OCI-LY7 (cell line): ENCODE data around the gene TPSG1. TPM values are rescaled to one million over a fixed set of nuclear protein-coding genes. Genes with fewer than 3 reads are reported as not detected.

Experiments
- BruUV-seq: library from RNA; stranded (reverse); fragments of 400-500 nt; replicated peaks from 2 replicates; lab custom pipeline; 2021; lab: Mats Ljungman, UMichigan
- CTCF ChIA-PET: fragments of 300-600 bp; sonication (Branson Sonifier 250); formaldehyde crosslinking; loops from one replicate; lab custom pipeline; 2022; ENCODE audit warnings: antibody characterized with exemption; ENCODE audit not compliant: unreplicated experiment; lab: Charles Lee
- POLR2A ChIA-PET: fragments of 300-600 bp; sonication (Branson Sonifier 250); formaldehyde crosslinking; loops from one replicate; lab custom pipeline; 2022; ENCODE audit warnings: antibody characterized with exemption; lab: Charles Lee
- DNase-seq: peaks from one replicate; pipeline ENCODE4 v3.0.0-alpha.2; 2015; ENCODE audit warnings: low spot score
- H2AFZ ChIP-seq: fragments of 200-600 bp; sonication (generic), shearing (Covaris generic); 2 replicates; pipeline ENCODE4 v1.6.1; 2014; ENCODE audit warnings: mild to moderate bottlenecking, antibody characterized with exemption, low read length, moderate library complexity
- H3K27ac ChIP-seq: fragments of 200-600 bp; sonication (generic); 2 replicates; pipeline ENCODE4 v1.5.1; 2014; ENCODE audit warnings: mixed run types, low read depth, mild to moderate bottlenecking, moderate library complexity, low read length, inconsistent platforms; ENCODE audit not compliant: poor library complexity, severe bottlenecking
- H3K36me3 ChIP-seq: fragments of 200-600 bp; sonication (generic); 2 replicates; pipeline ENCODE4 v1.6.1; 2014; ENCODE audit warnings: mild to moderate bottlenecking, antibody characterized with exemption, low read length, moderate library complexity, mixed read lengths; ENCODE audit not compliant: insufficient read depth
- H3K4me1 ChIP-seq: fragments of 200-600 bp; sonication (generic); 2 replicates; pipeline ENCODE4 v1.5.1; 2014; ENCODE audit warnings: mild to moderate bottlenecking, low read length; ENCODE audit not compliant: insufficient read depth, poor library complexity, severe bottlenecking
- H3K4me2 ChIP-seq: fragments of 200-600 bp; sonication (generic); 2 replicates; pipeline ENCODE4 v1.6.1; 2014; ENCODE audit warnings: mild to moderate bottlenecking, low read length
- H3K4me3 ChIP-seq: fragments of 200-600 bp; sonication (generic); 2 replicates; pipeline ENCODE4 v1.5.1; 2014; ENCODE audit warnings: mild to moderate bottlenecking, low read depth, low read length; ENCODE audit not compliant: poor library complexity, severe bottlenecking
- H3K79me2 ChIP-seq: fragments of 200-600 bp; sonication (generic); 2 replicates; pipeline ENCODE4 v1.6.1; 2016; ENCODE audit warnings: low read depth, mild to moderate bottlenecking, low read length, moderate library complexity, mixed read lengths; ENCODE audit not compliant: insufficient read depth
- H3K9me2 ChIP-seq: fragments of 200-600 bp; sonication (generic); 2 replicates; pipeline ENCODE4 v1.6.1; 2016; ENCODE audit warnings: mild to moderate bottlenecking, low read length, mixed read lengths; ENCODE audit not compliant: insufficient read depth
- H3K9me3 ChIP-seq: fragments of 200-600 bp; sonication (generic); 2 replicates; pipeline ENCODE4 v1.6.1; 2014; ENCODE audit warnings: mild to moderate bottlenecking, mixed run types, low read length, mixed read lengths
- H4K20me1 ChIP-seq: fragments of 200-600 bp; sonication (generic); 2 replicates; pipeline ENCODE4 v1.6.1; 2014; ENCODE audit warnings: mild to moderate bottlenecking, antibody characterized with exemption, low read length, moderate library complexity, mixed read lengths; ENCODE audit not compliant: insufficient read depth
- CTCF ChIP-seq: fragments of 200-600 bp; sonication (generic); conservative IDR thresholded peaks from 2 replicates; pipeline ENCODE4 v1.5.1; 2014; ENCODE audit warnings: mild to moderate bottlenecking, antibody characterized with exemption, low read length, moderate library complexity, mixed read lengths
- EZH2phosphoT487 ChIP-seq: fragments of 200-600 bp; sonication (generic); IDR thresholded peaks from 2 replicates; pipeline ENCODE4 v1.6.1; 2018; ENCODE audit warnings: low read depth, borderline replicate concordance, mild to moderate bottlenecking, mixed run types, antibody characterized with exemption, low read length, moderate library complexity, mixed read lengths
- intact Hi-C: fragments of 100-400 bp; cut with micrococcal nuclease; formaldehyde crosslinking; loops from one replicate; pipeline ENCODE4 v1.10.0; 2022; ENCODE audit not compliant: unreplicated experiment
- total RNA-seq, 2 experiments: library from RNA; depleted of rRNA in 1 of 2; stranded (reverse); fragments of >200 nt in 1 of 2; shearing (Covaris generic) in 1 of 2; gene quantifications; 2 replicates each; pipeline ENCODE4 v1.2.3, GENCODE V29; 2014 to 2022

The TPSG1 gene
- total RNA-seq, 2 experiments from 2014 or later = not detected

DNA sequence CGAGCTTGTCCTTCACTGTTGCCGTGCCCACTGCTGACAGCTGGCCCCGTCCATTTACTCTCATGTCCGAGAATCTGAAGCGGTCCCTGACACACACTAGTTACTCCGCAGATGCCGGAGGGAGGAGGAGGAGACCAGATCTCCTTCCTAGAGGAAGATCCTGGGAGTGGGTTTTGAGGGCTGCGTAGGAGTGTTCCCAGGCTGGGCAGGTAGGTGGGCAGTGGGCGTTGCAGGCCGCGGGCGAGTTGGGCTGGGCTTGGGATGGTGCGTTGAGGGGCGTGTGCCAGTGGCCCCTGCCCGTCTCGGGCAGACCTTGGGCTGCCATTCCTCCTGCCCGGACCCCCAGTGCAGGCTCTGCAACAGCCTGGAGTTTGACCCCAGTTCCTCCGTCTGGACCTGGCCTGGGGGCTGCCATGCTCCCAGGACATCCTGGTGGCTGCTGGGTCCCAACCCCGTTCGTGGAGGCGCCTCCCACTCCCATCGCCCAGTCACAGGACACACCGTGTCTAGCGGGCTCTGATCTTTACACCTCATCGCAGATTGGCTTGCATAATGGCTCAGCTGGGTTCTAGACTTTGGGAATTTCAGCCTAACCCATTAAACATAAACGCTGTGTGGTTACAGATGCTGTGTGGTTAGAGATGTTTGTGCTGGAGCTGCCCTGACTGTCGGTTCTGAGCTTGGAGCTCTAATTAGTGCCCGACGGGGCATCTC lies 49.3 kb downstream of the TPSG1 start:
- intact Hi-C loops = no loop called here
- Histone ChIP-seq H3K4me3 (no peak overlapping the region), H3K9me2 (no peaks in the 10 kb centered on the region), H3K4me2 (no peak overlapping the region), H4K20me1 (no peaks in the 10 kb centered on the region), H3K9me3 (no peaks in the 10 kb centered on the region), H3K36me3 (no peaks in the 10 kb centered on the region), H2AFZ (no peak overlapping the region), H3K27ac (no peak overlapping the region), H3K4me1 (no peaks in the 10 kb centered on the region), H3K79me2 (no peaks in the 10 kb centered on the region)
- TF ChIP-seq CTCF (no peak), EZH2phosphoT487 (no peak)
- no peak for DNase-seq
- CTCF ChIA-PET = no interaction called here
- BruUV-seq = no TSS peak
- POLR2A ChIA-PET = no interaction called here

GRCh38 chr16:1174477-1175357 lies 50.4 kb downstream of the TPSG1 start:
- no peak overlapping the region for H2AFZ ChIP-seq
- H4K20me1 ChIP-seq = no peaks in the 10 kb centered on the region
- no peaks in the 10 kb centered on the region for H3K36me3 ChIP-seq
- no peaks in the 10 kb centered on the region for H3K4me1 ChIP-seq
- no peaks in the 10 kb centered on the region for H3K9me3 ChIP-seq
- intact Hi-C loops = no loop called here
- H3K4me2 ChIP-seq = no peak overlapping the region
- H3K27ac ChIP-seq = no peak overlapping the region
- CTCF ChIA-PET = no interaction called here
- H3K4me3 ChIP-seq = no peak overlapping the region
- H3K9me2 ChIP-seq = no peaks in the 10 kb centered on the region
- DNase-seq = no peak
- no TSS peak for BruUV-seq
- no peaks in the 10 kb centered on the region for H3K79me2 ChIP-seq
- POLR2A ChIA-PET = no interaction called here
- no peak for TF ChIP-seq CTCF
- TF ChIP-seq EZH2phosphoT487 = no peak
